Fibroblast of lung (primary cell): ENCODE data around the gene MAGI2.

ENCODE experiments used
- EZH2 ChIP-seq: IDR thresholded peaks from 2 replicates; pipeline ENCODE4 v1.5.1; 2012; ENCODE audit warnings: low read length, control low read depth, mild to moderate bottlenecking; ENCODE audit errors: missing control alignments
- TF ChIP-seq, protein P1 (sequence below), 2 donors: IDR thresholded peaks in 1 of 2; conservative IDR thresholded peaks in 1 of 2; 1 replicate in 1 of 2; 2 replicates in 1 of 2; pipeline ENCODE4 v1.5.1; 2011 to 2012; ENCODE audit warnings: low read length in 2 of 2, control low read depth in 1 of 2, inconsistent platforms in 1 of 2, low read depth in 1 of 2, mild to moderate bottlenecking in 1 of 2

GRCh38 chr7:78900806-78901205, 552.7 kb downstream of the MAGI2 start:
- TF ChIP-seq, protein P1, sequence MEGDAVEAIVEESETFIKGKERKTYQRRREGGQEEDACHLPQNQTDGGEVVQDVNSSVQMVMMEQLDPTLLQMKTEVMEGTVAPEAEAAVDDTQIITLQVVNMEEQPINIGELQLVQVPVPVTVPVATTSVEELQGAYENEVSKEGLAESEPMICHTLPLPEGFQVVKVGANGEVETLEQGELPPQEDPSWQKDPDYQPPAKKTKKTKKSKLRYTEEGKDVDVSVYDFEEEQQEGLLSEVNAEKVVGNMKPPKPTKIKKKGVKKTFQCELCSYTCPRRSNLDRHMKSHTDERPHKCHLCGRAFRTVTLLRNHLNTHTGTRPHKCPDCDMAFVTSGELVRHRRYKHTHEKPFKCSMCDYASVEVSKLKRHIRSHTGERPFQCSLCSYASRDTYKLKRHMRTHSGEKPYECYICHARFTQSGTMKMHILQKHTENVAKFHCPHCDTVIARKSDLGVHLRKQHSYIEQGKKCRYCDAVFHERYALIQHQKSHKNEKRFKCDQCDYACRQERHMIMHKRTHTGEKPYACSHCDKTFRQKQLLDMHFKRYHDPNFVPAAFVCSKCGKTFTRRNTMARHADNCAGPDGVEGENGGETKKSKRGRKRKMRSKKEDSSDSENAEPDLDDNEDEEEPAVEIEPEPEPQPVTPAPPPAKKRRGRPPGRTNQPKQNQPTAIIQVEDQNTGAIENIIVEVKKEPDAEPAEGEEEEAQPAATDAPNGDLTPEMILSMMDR (conservative IDR thresholded peaks at IDR 0.05 in 1 of 2, IDR thresholded peaks at IDR 0.05 in 1 of 2; ENCODE audit: low read depth in 1 of 2, low read length in 2 of 2), result no peak
- TF ChIP-seq EZH2, result no peak
